PC-3 (cell line): ENCODE measurements around the gene PKD2L2. TPM values are rescaled to one million over a fixed set of nuclear protein-coding genes. Genes with fewer than 3 reads are reported as not detected.

Experiments used
- ATAC-seq: fragments of 200-7000 bp; cut with Tn5 transposase; 2 replicates; pipeline ENCODE4 v1.9.1; 2020; ENCODE audit warnings: mild to moderate bottlenecking, moderate library complexity
- BruUV-seq: library from RNA; stranded (reverse); fragments of 400-500 nt; replicated peaks from 2 replicates; lab custom pipeline; 2021; lab: Mats Ljungman, UMichigan
- CTCF ChIA-PET: fragments of 300-600 bp; sonication (Branson Sonifier 250); formaldehyde crosslinking; loops from one replicate; lab custom pipeline; 2022; ENCODE audit warnings: antibody characterized with exemption; lab: Charles Lee
- POLR2A ChIA-PET: fragments of 300-600 bp; sonication (Branson Sonifier 250); formaldehyde crosslinking; loops from one replicate; lab custom pipeline; 2022; ENCODE audit warnings: antibody characterized with exemption; ENCODE audit not compliant: unreplicated experiment; lab: Charles Lee
- DNase-seq: peaks from one replicate; pipeline ENCODE4 v3.0.0-alpha.2; 2015
- H2AFZ ChIP-seq: fragments of 300-600 bp; sonication (generic); 2 replicates; pipeline ENCODE4 v1.6.0; 2016; ENCODE audit warnings: antibody characterized with exemption, low read length
- H3F3A ChIP-seq: fragments of 300-600 bp; sonication (generic); one replicate; pipeline ENCODE4 v1.6.0; 2017; ENCODE audit warnings: antibody characterized with exemption, low read length, control low read depth, mild to moderate bottlenecking; ENCODE audit not compliant: unreplicated experiment
- H3K27ac ChIP-seq: fragments of 300-600 bp; sonication (generic); 2 replicates; pipeline ENCODE4 v1.5.1; 2016; ENCODE audit warnings: mild to moderate bottlenecking, low read length
- H3K27me3 ChIP-seq: fragments of 300-600 bp; sonication (generic); 2 replicates; pipeline ENCODE4 v1.6.1; 2016; ENCODE audit warnings: low read length, mixed read lengths
- H3K36me3 ChIP-seq: fragments of 300-600 bp; sonication (generic); 2 replicates; pipeline ENCODE4 v1.6.1; 2016; ENCODE audit warnings: low read depth, mixed run types, low read length, mixed read lengths
- H3K4me1 ChIP-seq: fragments of 300-600 bp; sonication (generic); 2 replicates; pipeline ENCODE4 v1.5.1; 2016; ENCODE audit warnings: low read length; ENCODE audit not compliant: insufficient read depth
- H3K4me2 ChIP-seq: fragments of 300-600 bp; sonication (generic); 2 replicates; pipeline ENCODE4 v1.6.0; 2016; ENCODE audit warnings: low read length
- H3K4me3 ChIP-seq: fragments of 300-600 bp; sonication (generic); 2 replicates; pipeline ENCODE4 v1.5.1; 2016; ENCODE audit warnings: mild to moderate bottlenecking, low read length, mixed read lengths
- H3K79me2 ChIP-seq: fragments of 300-600 bp; sonication (generic); 2 replicates; pipeline ENCODE4 v1.6.1; 2017; ENCODE audit warnings: low read length, mixed read lengths
- H3K9ac ChIP-seq: fragments of 300-600 bp; sonication (generic); 2 replicates; pipeline ENCODE4 v1.6.0; 2016; ENCODE audit warnings: mild to moderate bottlenecking, low read length
- H3K9me2 ChIP-seq: fragments of 300-600 bp; sonication (generic); replicated peaks from 2 replicates; pipeline ENCODE4 v1.6.1; 2016; ENCODE audit warnings: mixed run types, low read length, mixed read lengths
- H3K9me3 ChIP-seq: fragments of 300-600 bp; sonication (generic); 2 replicates; pipeline ENCODE4 v1.6.1; 2016; ENCODE audit warnings: low read length, mixed read lengths
- H4K20me1 ChIP-seq: fragments of 300-600 bp; sonication (generic); 2 replicates; pipeline ENCODE4 v1.6.1; 2016; ENCODE audit warnings: low read length, mixed read lengths
- CTCF ChIP-seq: fragments of 300-600 bp; sonication (generic); conservative IDR thresholded peaks from 2 replicates; pipeline ENCODE4 v1.5.1; 2017; ENCODE audit warnings: antibody characterized with exemption, low read depth, mild to moderate bottlenecking, low read length
- EZH2 ChIP-seq: fragments of 300-600 bp; sonication (generic); IDR thresholded peaks from one replicate; pipeline ENCODE4 v1.6.1; 2017; ENCODE audit warnings: antibody characterized with exemption, mild to moderate bottlenecking, low read length; ENCODE audit not compliant: unreplicated experiment
- EZH2phosphoT487 ChIP-seq: fragments of 300-600 bp; sonication (generic); IDR thresholded peaks from 2 replicates; pipeline ENCODE4 v1.6.1; 2018; ENCODE audit warnings: mild to moderate bottlenecking, antibody characterized with exemption, low read length, borderline replicate concordance
- intact Hi-C: fragments of 100-400 bp; cut with micrococcal nuclease; formaldehyde crosslinking; loops from 2 replicates; pipeline ENCODE4 v1.9.0; 2023
- total RNA-seq: library from RNA; depleted of rRNA; stranded (reverse); fragments of >200 nt; gene quantifications from 2 replicates; pipeline ENCODE4 v1.2.3, GENCODE V29; 2014

PKD2L2 gene
- total RNA-seq, 1 experiment from 2014 or later = not detected

- Histone ChIP-seq H2AFZ (no peak overlapping the region), H3K79me2 (no peaks in the 10 kb centered on the region), H3K27ac (no peak overlapping the region), H3F3A (no peaks in the 10 kb centered on the region), H4K20me1 (no peaks in the 10 kb centered on the region), H3K9me2 (no peaks in the 10 kb centered on the region), H3K9ac (no peak overlapping the region), H3K4me1 (no peaks in the 10 kb centered on the region), H3K36me3 (no peaks in the 10 kb centered on the region), H3K27me3 (no peaks in the 10 kb centered on the region), H3K9me3 (no peaks in the 10 kb centered on the region), H3K4me3 (no peak overlapping the region), H3K4me2 (no peak overlapping the region)
- DNase-seq (no peak), ATAC-seq (no peak)
- POLR2A ChIA-PET = no interaction called here
- BruUV-seq = no TSS peak
- CTCF ChIA-PET = no interaction called here
- TF ChIP-seq EZH2phosphoT487 (no peak), CTCF (no peak), EZH2 (no peak)
- intact Hi-C loops = no loop called here
These were observed 33.1 kb upstream of the PKD2L2 start for GRCh38 chr5:137856201-137856600.

GRCh38 chr5:137856916-137857862, 32.1 kb upstream of the PKD2L2 start:
- Histone ChIP-seq H3K4me1 (no peaks in the 10 kb centered on the region), H3K27me3 (no peaks in the 10 kb centered on the region), H3K79me2 (no peaks in the 10 kb centered on the region), H3F3A (no peaks in the 10 kb centered on the region), H3K9me2 (no peaks in the 10 kb centered on the region), H3K4me2 (no peak overlapping the region), H3K9me3 (no peaks in the 10 kb centered on the region), H4K20me1 (no peaks in the 10 kb centered on the region), H3K27ac (no peak overlapping the region), H3K4me3 (no peak overlapping the region), H2AFZ (no peak overlapping the region), H3K36me3 (no peaks in the 10 kb centered on the region), H3K9ac (no peak overlapping the region)
- intact Hi-C loops = no loop called here
- CTCF ChIA-PET = no interaction called here
- TF ChIP-seq EZH2 (no peak), CTCF (no peak), EZH2phosphoT487 (no peak)
- DNase-seq = no peak
- no peak for ATAC-seq
- POLR2A ChIA-PET = no interaction called here
- BruUV-seq = no TSS peak
